Measurements from ENCODE around the gene TESK2.

Gene TESK2

DNA sequence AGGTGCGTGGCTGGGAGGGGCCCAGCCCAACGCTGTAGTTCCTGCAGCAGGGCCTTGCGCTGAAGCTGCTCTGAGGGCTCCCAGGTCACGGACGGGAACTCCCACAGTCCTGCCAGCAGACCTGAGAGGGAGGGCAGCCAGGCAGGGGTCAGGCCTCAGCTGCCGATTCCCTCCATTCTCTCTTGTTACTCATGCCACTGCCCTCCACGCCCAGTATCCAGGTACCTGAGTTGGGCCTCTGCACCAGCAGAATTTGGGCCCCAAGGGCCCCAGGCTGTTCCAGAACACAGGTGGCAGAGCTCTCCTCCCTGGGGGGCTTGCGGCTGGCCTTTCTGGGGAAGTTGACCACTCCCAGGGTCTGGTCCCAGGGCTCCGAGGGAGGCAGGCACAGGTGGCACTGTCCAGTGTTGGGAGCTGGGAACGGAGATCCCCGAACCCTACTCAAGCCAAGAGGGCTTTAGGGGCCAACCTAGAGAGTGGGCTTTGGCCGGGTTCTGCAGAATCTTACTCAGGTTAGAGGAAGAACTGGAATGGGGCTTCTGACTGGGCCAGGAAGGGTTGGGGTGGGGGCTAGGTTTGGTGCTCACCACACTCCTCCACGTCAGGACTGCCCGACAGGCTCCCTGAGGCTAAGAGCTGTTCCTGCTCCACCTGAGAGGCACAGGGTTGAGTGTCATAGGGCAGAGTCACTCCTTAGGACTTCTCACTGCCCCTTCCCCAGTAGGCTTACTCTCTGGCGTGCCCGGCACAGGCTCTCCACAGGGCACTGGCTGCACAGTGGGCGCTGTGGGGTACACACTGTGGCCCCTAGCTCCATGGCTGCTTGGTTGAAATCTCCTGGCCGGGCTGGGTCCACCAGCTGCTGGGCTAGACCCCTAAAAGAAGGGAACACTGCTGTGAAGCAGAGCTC, 159.3 kb downstream of the TESK2 start:
- no peak for DNase-seq

DNA sequence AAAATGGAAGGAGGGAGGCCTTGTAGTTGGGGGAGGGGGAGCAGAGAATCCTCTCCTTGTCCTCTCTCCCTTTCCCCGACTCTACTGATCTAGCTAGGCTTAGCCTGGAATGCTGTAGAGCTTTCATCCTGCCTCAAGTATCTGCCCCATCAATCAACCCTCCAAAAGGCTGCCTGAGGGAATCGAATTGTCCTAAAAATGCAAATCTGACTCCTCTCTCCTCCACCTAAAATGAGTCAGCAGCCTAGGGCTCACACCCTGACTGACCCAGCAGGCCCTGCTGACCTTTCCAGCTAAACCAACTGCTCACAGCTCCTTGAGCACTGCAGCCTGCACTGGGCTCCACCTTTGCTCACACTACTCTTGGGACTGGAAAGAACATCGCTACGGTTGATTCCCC, 161.5 kb downstream of the TESK2 start:
- DNase-seq: no peak

- DNase-seq: no peak
These were observed 162.3 kb downstream of the TESK2 start for GRCh38 chr1:45328680-45329079.

- peak; percentile 59 for DNase-seq
These were observed 163.1 kb downstream of the TESK2 start for GRCh38 chr1:45327644-45328515.

DNA sequence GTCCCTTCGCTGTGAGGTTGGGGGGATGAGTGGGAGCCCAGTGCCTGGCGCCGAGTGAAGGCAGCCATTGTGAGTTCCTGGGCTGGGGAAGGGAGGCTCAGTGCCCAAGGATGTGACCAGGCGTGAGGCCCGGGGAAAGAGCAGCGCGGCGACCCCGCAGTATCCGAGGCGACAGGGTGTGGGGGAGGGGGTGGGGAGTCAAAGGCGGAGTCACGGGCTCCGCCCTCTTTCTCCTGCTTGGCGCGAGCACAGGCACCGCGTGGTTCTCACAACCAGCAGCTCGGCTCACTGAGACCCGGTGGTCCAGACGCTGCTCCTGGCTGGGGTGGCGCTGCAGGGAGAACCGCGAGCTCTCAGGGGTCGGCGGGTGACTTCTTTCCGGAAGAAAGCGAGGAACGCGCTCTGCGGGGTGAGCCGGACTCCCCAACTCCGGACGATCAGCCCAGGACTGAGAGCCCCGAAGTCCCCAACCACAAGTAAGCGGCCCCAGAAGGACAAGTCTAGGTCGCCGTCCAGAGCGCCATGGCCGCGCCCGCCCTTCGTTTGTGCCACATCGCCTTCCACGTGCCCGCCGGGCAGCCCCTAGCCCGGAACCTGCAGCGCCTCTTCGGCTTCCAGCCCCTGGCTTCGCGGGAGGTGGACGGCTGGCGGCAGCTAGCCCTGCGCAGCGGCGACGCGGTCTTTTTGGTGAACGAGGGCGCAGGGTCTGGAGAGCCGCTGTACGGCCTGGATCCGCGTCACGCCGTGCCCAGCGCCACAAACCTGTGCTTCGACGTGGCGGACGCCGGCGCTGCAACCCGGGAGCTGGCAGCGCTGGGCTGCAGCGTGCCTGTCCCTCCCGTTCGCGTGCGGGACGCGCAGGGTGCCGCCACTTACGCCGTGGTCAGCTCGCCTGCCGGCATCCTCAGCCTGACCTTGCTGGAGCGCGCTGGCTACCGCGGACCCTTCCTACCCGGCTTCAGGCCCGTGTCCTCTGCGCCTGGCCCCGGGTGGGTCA, 164.0 kb downstream of the TESK2 start, which contains the start of gene HPDL:
TSS of gene HPDL (plus strand) at position 269 of the 997 bp plus-strand sequence. CDS start at position 523, 254 bp downstream.
- DNase-seq: peak; percentile 35

GRCh38 chr1:45325851-45326506, 165.0 kb downstream of the TESK2 start:
- DNase-seq: no peak

GRCh38 chr1:45322486-45323040, 168.4 kb downstream of the TESK2 start:
- DNase-seq: no peak

GRCh38 chr1:45321444-45321843, 169.5 kb downstream of the TESK2 start:
- DNase-seq: no peak

- no peak for DNase-seq
These were observed 171.2 kb downstream of the TESK2 start for GRCh38 chr1:45319761-45320160.

DNA sequence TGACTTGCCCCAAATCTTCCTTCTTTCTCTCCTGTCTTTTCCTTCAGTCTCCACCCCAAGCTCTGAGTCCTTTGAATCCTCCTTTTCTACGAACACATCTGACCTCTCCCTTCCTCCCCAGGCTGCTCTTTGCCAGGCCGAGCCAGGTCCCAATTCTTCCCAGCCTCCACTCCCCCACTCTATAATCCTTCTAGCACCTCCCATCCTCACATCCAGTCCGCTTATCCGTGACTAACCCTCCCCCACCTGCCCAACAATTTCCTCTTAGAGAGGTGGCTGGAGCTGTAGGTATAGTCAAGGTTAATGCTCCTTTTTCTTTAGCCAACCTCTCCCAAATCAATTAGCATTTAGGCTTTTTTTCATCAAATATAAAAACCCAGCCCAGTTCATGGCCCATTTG, 173.8 kb downstream of the TESK2 start:
- DNase-seq: no peak

- DNase-seq: no peak
These were observed 176.7 kb downstream of the TESK2 start for GRCh38 chr1:45314266-45314665.

DNA sequence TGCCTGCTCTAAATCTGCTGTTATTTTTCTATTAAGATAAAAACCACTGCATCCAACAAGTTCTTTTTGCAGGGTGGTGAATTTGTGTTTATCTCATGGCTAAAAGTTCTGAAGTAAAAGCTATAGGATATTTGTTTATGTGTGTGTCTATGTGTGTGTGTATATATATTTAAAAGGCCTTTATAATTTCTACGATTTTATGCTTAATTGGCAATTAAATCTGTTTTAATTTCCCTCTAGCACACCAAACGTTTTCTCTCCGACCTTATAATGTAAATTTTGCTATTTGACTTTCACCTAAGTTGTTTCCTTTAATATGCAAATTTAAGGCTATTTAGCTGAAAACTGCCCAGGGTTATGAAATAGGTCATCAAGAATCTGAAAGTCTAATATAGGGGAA, 184.1 kb downstream of the TESK2 start:
- no peak for DNase-seq

GRCh38 chr1:45306319-45306718, 184.6 kb downstream of the TESK2 start:
- DNase-seq: no peak

- no peak for DNase-seq
These were observed 185.7 kb downstream of the TESK2 start for GRCh38 chr1:45305231-45305630.

GRCh38 chr1:45304311-45305081, 186.5 kb downstream of the TESK2 start:
- DNase-seq: peak; percentile 27

DNA sequence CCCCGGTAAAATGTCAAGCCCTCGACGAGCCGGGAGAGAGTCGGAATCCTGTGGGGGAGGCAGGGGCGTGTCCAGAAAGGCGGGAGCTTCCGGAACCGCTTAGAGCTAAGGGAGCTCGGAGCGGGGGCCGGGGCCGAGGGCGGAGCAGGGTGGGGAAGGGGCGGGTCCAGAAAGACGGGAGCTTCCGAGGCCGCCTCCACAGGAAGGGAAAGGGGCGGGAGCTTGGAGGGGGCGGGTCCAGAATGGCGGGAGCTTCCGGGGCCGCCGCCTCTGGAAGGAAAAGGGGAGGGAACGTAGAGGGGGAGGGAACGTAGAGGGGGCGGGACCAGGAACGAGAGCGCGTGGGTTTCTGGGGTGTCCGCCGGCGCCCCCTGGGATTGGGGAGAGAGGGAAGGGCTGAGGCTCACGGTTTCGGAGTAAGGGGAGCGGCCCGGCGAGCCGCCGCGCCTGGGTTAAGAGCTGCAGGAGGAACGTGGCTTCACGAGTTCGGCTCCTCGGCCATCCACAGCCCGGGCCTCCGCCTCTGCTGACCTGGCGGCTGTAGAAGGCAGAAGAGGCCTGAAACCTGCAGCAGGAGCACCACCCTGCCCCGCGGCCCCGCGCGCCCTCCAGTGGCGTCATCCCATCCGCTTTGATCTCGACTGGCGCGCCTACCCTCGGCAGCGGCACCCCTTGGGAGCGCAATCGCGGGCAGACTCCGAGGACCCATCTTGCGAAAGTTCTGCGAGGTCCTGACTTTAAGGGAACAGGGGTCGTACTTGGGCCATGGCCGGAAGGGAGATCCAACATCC, 187.2 kb downstream of the TESK2 start:
- peak; percentile 91 for DNase-seq

DNA sequence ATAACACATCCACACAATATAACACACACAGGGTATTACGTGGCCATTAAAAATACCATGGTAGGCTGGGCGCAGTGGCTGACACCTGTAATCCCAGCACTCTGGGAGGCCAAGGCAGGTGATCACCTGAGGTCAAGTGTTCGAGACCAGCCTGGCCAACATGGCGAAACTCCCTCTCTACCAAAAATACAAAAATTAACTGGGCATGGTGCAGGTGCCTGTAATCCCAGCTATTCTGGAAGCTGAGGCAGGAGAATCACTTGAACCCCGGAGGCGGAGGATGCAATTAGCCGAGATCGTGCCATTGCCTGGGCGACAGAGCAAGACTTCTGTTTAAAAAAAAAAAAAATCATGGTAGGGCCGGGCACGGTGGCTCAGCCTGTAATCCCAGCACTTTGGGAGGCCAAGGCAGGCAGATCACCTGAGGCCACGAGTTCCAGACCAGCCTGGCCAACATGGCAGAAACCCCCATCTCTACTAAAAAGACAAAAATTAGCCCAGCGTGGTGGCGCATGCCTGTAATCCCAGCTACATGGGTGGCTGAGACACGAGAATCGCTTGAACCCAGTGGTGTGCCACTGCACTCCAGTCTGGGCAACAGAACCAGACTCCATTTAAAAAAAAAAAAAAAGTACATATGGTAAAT, 188.3 kb downstream of the TESK2 start:
- no peak for DNase-seq

DNA sequence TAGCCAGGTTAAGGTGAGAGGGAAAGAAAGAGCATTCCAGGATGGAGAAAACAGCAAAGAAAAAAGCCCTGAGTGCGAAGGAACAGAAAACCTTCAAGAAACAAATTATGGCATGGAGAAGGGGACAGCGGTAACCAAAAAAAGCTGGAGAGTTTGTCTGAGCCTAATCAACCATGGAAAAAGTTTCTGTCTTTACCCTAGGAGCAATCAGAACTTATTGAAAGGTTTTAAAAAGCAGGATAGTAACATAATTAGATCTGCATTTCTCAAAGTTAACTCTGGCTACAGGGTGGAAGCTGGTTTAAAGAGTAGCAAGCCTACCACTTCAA, 190.3 kb downstream of the TESK2 start:
- no peak for DNase-seq

DNA sequence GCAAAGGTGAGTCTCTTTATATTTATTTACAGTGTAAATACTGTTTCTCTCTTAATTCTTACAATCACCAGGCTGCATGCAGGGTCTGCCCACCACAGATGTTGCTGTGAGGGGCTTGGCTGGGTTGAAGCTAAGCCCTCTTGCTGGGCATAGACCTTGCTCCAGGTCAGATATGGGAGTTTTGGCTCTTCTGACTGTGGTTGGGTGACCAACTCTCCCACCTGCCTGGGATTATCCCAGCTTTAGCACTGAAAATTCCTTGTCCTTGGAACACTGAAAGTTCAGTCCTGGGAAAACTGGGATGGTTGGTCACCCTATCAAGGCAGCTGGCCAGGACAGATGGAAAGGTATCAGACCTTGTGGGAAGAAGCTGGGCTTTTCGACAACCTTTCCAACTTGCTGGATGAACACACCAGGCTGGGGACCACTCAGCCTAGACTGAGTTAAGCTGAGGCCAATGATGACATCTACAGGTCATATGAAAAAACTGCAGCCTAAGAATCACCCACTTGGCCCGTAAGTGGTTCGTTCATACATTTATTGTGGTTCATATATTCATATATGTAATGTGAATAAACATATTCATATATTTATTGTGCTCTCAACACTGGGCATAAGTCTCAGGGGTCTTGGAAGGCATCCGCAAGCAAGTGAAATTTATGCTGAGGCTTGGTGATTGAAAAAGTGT, 190.8 kb downstream of the TESK2 start:
- DNase-seq: peak; percentile 83
